ENCODE data around the gene TXLNB. TPM values are rescaled to one million over a fixed set of nuclear protein-coding genes. Genes with fewer than 3 reads are reported as not detected.

Gene TXLNB
- total RNA-seq, 1 experiment from 2014 or later: 0.15 TPM

DNA sequence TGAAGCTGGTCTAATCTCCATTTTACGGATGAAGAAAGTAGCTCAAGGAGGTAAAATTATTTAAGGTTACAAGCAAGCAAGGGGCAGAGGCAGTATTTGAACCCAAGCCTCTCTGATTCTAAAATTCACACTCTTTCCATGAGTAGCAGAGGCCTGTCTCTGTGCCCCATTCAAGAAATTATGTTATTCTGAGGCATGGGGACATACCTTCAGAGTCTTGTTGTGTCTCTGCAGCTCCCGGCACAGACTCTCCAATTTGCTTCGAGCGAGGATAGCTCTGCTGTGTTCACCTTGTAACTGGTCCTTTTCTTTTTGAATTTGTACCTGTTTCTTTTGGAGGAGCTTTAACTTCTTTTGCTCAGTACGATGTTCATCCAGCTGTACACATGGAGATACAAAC, 21.5 kb downstream of the TXLNB start (continued):
- TF ChIP-seq, protein P1, sequence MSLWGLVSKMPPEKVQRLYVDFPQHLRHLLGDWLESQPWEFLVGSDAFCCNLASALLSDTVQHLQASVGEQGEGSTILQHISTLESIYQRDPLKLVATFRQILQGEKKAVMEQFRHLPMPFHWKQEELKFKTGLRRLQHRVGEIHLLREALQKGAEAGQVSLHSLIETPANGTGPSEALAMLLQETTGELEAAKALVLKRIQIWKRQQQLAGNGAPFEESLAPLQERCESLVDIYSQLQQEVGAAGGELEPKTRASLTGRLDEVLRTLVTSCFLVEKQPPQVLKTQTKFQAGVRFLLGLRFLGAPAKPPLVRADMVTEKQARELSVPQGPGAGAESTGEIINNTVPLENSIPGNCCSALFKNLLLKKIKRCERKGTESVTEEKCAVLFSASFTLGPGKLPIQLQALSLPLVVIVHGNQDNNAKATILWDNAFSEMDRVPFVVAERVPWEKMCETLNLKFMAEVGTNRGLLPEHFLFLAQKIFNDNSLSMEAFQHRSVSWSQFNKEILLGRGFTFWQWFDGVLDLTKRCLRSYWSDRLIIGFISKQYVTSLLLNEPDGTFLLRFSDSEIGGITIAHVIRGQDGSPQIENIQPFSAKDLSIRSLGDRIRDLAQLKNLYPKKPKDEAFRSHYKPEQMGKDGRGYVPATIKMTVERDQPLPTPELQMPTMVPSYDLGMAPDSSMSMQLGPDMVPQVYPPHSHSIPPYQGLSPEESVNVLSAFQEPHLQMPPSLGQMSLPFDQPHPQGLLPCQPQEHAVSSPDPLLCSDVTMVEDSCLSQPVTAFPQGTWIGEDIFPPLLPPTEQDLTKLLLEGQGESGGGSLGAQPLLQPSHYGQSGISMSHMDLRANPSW (CRISPR knock-in tag; conservative IDR thresholded peaks at IDR 0.05; ENCODE audit: low read depth): no peak
- TF ChIP-seq, protein P2, sequence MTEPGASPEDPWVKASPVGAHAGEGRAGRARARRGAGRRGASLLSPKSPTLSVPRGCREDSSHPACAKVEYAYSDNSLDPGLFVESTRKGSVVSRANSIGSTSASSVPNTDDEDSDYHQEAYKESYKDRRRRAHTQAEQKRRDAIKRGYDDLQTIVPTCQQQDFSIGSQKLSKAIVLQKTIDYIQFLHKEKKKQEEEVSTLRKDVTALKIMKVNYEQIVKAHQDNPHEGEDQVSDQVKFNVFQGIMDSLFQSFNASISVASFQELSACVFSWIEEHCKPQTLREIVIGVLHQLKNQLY (CRISPR knock-in tag; IDR thresholded peaks at IDR 0.05): no peak
- TF ChIP-seq OVOL2 (CRISPR knock-in tag; IDR thresholded peaks at IDR 0.05; ENCODE audit: borderline replicate concordance) (no peak), TEAD1 (CRISPR knock-in tag; IDR thresholded peaks at IDR 0.05) (no peak), RORB (CRISPR knock-in tag; IDR thresholded peaks at IDR 0.05) (no peak)
- TF ChIP-seq, protein P3, sequence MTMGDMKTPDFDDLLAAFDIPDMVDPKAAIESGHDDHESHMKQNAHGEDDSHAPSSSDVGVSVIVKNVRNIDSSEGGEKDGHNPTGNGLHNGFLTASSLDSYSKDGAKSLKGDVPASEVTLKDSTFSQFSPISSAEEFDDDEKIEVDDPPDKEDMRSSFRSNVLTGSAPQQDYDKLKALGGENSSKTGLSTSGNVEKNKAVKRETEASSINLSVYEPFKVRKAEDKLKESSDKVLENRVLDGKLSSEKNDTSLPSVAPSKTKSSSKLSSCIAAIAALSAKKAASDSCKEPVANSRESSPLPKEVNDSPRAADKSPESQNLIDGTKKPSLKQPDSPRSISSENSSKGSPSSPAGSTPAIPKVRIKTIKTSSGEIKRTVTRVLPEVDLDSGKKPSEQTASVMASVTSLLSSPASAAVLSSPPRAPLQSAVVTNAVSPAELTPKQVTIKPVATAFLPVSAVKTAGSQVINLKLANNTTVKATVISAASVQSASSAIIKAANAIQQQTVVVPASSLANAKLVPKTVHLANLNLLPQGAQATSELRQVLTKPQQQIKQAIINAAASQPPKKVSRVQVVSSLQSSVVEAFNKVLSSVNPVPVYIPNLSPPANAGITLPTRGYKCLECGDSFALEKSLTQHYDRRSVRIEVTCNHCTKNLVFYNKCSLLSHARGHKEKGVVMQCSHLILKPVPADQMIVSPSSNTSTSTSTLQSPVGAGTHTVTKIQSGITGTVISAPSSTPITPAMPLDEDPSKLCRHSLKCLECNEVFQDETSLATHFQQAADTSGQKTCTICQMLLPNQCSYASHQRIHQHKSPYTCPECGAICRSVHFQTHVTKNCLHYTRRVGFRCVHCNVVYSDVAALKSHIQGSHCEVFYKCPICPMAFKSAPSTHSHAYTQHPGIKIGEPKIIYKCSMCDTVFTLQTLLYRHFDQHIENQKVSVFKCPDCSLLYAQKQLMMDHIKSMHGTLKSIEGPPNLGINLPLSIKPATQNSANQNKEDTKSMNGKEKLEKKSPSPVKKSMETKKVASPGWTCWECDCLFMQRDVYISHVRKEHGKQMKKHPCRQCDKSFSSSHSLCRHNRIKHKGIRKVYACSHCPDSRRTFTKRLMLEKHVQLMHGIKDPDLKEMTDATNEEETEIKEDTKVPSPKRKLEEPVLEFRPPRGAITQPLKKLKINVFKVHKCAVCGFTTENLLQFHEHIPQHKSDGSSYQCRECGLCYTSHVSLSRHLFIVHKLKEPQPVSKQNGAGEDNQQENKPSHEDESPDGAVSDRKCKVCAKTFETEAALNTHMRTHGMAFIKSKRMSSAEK (CRISPR knock-in tag; IDR thresholded peaks at IDR 0.05; ENCODE audit: borderline replicate concordance): no peak
- TF ChIP-seq, protein P4, sequence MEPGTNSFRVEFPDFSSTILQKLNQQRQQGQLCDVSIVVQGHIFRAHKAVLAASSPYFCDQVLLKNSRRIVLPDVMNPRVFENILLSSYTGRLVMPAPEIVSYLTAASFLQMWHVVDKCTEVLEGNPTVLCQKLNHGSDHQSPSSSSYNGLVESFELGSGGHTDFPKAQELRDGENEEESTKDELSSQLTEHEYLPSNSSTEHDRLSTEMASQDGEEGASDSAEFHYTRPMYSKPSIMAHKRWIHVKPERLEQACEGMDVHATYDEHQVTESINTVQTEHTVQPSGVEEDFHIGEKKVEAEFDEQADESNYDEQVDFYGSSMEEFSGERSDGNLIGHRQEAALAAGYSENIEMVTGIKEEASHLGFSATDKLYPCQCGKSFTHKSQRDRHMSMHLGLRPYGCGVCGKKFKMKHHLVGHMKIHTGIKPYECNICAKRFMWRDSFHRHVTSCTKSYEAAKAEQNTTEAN (CRISPR knock-in tag; IDR thresholded peaks at IDR 0.05): no peak
- TF ChIP-seq, protein P5, sequence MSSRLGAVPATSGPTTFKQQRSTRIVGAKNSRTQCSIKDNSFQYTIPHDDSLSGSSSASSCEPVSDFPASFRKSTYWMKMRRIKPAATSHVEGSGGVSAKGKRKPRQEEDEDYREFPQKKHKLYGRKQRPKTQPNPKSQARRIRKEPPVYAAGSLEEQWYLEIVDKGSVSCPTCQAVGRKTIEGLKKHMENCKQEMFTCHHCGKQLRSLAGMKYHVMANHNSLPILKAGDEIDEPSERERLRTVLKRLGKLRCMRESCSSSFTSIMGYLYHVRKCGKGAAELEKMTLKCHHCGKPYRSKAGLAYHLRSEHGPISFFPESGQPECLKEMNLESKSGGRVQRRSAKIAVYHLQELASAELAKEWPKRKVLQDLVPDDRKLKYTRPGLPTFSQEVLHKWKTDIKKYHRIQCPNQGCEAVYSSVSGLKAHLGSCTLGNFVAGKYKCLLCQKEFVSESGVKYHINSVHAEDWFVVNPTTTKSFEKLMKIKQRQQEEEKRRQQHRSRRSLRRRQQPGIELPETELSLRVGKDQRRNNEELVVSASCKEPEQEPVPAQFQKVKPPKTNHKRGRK (CRISPR knock-in tag; IDR thresholded peaks at IDR 0.05; ENCODE audit: borderline replicate concordance): no peak

DNA sequence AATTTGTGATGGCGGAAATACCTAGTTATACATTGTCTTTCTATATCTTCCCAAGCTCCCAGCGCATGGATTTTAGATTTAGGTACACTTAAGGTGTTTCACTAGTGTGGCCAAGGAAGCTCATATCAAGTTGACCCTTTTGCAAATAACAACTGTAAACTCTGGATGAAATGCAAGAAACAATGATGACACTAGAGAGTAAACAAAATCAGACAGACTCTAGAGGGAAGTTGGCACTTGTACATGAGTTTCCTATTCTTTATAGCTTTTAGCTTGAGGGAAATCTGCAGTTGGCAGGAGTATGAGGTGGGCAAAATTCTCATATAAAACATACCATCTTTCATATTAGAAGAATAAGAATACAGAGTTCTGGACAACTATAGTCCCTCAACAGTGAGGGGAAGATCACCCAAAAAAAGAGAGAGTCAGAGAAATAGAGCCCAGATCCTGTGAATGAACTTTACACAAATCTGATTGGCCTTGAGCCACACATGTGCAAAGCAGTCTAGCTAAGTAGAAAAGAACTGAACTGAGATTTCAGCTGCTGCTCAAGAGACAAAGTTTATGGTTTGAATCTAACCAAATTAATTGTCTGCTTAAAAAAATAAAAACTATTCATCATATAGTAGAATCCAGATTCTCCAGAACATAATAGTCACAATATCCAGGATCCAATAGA, 26.1 kb downstream of the TXLNB start:
- DNase-seq (ENCODE audit: low spot score) (no peak), ATAC-seq (no peak)
- CTCF ChIA-PET: interaction anchor here (2.0 kb wide), 1 partner anchor 15 kb away, joined by 7 read pairs; no protein-coding TSS in a partner anchor
- Mint-ChIP-seq H3K4me3 (no peak overlapping the region), H3K4me1 (peaks cover 5% of the 10 kb centered on the region; the same call in 1 of the 2 replicates), H3K9me3 (no peaks in the 10 kb centered on the region), H3K27ac (no peak overlapping the region), H3K36me3 (no peaks in the 10 kb centered on the region), H3K27me3 (ENCODE audit: low read depth) (no peaks in the 10 kb centered on the region)
- POLR2A ChIA-PET: no interaction called here
- TF ChIP-seq TEAD1 (CRISPR knock-in tag; IDR thresholded peaks at IDR 0.05) (no peak), CBFB (CRISPR knock-in tag; IDR thresholded peaks at IDR 0.05; ENCODE audit: low read depth) (no peak), SMAD3 (CRISPR knock-in tag; IDR thresholded peaks at IDR 0.05; ENCODE audit: borderline replicate concordance) (no peak), SOX15 (CRISPR knock-in tag; IDR thresholded peaks at IDR 0.05) (no peak), PRRX2 (CRISPR knock-in tag; IDR thresholded peaks at IDR 0.05) (no peak), FOXP1 (CRISPR knock-in tag; IDR thresholded peaks at IDR 0.05; ENCODE audit: borderline replicate concordance) (no peak), ZBTB21 (CRISPR knock-in tag; IDR thresholded peaks at IDR 0.05; ENCODE audit: borderline replicate concordance) (no peak)
- TF ChIP-seq, protein P6, sequence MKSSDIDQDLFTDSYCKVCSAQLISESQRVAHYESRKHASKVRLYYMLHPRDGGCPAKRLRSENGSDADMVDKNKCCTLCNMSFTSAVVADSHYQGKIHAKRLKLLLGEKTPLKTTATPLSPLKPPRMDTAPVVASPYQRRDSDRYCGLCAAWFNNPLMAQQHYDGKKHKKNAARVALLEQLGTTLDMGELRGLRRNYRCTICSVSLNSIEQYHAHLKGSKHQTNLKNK (CRISPR knock-in tag; IDR thresholded peaks at IDR 0.05): no peak
- TF ChIP-seq, protein P7, sequence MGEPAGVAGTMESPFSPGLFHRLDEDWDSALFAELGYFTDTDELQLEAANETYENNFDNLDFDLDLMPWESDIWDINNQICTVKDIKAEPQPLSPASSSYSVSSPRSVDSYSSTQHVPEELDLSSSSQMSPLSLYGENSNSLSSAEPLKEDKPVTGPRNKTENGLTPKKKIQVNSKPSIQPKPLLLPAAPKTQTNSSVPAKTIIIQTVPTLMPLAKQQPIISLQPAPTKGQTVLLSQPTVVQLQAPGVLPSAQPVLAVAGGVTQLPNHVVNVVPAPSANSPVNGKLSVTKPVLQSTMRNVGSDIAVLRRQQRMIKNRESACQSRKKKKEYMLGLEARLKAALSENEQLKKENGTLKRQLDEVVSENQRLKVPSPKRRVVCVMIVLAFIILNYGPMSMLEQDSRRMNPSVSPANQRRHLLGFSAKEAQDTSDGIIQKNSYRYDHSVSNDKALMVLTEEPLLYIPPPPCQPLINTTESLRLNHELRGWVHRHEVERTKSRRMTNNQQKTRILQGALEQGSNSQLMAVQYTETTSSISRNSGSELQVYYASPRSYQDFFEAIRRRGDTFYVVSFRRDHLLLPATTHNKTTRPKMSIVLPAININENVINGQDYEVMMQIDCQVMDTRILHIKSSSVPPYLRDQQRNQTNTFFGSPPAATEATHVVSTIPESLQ (CRISPR knock-in tag; IDR thresholded peaks at IDR 0.05): no peak
- TF ChIP-seq, protein P8, sequence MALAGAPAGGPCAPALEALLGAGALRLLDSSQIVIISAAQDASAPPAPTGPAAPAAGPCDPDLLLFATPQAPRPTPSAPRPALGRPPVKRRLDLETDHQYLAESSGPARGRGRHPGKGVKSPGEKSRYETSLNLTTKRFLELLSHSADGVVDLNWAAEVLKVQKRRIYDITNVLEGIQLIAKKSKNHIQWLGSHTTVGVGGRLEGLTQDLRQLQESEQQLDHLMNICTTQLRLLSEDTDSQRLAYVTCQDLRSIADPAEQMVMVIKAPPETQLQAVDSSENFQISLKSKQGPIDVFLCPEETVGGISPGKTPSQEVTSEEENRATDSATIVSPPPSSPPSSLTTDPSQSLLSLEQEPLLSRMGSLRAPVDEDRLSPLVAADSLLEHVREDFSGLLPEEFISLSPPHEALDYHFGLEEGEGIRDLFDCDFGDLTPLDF (CRISPR knock-in tag; IDR thresholded peaks at IDR 0.05): no peak

Data from WTC11 (cell line).